HK-2 (cell line): Measurements from ENCODE around the gene MDP1.

Experiments used
- DNase-seq: peaks from one replicate; pipeline ENCODE4 v3.0.0-alpha.2; 2018; ENCODE audit not compliant: unreplicated experiment

MDP1 gene

DNA sequence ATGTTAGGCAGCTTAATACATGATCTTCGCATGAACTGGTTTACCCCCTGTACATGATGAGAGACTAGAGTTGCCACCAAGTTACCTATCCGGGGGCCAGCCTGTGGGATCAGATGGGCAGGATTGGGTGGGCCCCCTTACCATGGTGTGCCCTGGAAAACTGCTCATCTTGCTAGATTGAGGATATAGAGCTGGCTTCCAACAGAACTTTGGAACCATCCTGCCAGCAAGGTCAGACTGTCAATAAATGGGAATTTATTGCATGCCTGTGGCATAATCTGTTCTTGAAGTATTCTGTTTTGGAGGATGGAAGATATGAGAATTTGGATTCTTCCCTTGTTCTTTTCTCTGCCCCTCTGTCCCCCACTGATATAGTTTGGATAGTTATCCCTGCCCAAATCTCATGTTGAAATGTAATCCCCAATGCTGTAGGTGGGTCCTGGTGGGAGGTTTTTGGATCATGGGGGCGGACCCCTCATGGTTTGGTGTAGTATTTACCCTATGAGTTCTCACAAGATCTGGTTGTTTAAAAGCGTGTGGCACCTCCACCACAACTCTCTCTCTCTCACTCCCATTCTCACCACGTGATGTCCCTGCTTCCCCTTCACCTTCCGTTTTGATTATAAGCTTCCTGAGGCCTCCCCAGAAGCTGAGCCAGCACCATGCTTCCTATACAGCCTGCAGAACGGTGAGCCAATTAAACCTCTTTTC lies 16.9 kb downstream of the MDP1 start:
- DNase-seq: no peak

DNA sequence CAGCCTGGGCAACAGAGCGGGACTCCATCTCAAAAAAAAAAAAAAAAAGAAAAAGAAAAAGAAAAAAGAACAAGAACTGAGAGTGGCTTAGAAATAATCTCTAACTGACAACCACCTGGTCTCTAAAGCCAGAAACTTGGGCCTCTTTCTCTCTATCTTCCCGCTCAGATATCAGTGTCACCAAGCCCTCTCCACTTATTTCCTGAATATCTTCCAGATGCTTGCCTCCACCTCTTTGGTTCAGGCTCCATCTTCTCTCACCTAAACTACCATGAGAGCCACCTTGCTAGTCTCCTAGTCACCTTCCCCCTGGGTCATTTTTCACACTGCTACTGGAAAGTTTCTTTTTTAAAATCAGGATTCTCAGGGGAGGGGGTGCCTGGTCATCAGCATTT lies 18.8 kb downstream of the MDP1 start:
- DNase-seq: no peak

DNA sequence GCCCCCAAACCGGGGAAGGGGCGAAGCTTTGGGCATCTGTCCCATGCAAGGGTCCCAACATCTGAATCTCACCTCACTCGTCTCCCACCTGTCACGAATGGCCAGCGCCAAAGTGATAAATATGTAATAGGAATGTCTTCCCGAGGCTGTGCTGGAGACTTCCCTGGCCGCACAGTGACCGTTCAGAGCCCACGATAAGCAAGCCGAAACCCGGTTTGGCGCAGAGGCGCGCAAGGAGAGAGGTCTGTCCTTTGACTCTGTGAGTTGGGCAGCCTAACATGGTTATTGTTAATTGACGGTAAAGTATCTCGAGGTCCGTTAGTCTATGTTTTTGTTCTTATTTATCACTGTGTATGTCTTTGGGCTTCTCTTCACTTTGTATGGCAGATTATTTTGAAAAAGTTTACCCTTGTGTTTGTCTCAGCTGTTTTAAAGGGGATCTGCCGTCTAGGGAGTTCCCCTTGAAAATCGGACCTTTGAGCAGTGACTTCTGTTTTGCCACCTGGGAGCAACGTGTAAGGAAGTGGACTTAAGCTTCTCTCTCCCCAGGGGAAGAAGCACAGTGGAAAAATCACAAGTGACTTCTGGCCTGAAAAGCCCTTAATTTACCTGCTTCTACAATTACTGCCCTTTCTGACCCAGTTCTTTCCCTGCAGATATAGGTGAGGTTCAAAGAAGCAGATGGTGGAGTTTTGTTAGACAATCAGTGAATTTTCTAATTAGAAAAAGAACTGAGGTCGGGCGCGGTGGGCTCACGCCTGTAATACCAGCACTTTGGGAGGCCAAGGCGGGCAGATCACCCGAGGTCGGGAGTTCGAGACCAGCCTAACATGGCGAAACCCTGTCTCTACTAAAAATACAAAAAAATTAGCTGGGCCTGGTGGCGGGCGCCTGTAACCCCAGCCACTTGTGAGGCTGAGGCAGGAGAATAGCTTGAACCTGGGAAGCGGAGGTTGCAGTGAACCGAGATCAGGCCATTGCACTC lies 19.5 kb downstream of the MDP1 start:
- DNase-seq: no peak

DNA sequence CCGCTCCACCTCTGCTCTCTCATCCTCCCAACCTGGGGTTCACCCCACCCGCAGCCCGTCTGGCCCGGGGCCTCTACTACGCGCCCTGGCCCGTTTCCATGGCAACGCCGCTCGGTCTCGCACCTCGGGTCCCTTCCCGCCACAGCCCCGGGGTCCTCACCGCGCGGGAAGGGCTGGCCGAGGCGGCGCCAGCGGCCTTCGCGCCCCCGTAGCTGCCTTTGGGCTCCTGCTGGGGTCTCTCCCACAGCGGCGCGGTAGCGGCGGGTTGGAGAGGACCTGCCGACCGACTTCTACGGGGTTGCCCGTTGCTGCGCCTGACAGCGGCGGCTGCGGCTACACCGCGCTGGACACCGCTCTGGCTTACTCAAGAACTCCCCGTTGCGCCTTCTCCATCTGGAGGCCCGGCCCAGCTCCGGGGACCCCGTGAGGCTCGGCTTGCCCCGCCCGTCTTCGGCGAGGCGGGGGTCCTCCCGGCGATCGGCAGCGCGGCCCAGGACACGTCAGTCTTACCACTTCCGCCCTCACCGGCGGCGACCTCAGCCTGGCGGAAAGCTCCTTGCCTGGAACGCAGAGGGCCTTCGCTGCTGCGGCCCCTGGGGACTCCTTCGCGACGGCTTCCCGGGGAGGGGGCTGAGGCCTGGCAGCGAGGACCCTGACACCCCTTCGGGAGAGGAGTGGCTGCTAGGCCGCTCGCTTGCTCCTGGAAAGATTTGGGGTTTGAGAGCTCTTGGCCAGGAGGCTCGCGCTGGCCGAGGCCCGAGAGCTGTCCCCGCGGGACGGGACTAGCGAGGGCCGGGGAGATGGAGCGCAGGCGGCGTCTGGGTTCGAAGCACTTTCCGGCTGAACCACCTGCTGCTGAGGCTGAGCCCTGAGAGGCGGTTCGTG lies 20.4 kb downstream of the MDP1 start, which contains the start of gene TM9SF1:
TM9SF1 (minus strand) TSS at position 256 of the 885 bp plus-strand sequence. CDS start 422 bp downstream, outside the sequence.
- peak; percentile 85 for DNase-seq

DNA sequence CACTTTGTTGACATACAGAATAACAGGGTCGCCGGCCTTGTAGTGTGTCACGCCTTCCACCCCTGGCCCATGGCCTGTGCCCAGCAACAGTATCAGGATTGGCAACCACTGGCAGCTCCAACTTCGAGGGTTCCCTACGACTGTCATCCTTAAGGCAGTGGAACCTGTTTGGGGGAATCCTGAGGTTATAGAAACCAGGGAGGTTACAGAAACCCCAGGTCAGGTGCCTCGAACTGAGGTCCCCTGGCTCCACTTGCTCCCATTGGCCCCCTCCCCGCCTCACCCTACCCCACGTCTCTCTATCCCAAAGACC lies 21.0 kb downstream of the MDP1 start:
- no peak for DNase-seq

DNA sequence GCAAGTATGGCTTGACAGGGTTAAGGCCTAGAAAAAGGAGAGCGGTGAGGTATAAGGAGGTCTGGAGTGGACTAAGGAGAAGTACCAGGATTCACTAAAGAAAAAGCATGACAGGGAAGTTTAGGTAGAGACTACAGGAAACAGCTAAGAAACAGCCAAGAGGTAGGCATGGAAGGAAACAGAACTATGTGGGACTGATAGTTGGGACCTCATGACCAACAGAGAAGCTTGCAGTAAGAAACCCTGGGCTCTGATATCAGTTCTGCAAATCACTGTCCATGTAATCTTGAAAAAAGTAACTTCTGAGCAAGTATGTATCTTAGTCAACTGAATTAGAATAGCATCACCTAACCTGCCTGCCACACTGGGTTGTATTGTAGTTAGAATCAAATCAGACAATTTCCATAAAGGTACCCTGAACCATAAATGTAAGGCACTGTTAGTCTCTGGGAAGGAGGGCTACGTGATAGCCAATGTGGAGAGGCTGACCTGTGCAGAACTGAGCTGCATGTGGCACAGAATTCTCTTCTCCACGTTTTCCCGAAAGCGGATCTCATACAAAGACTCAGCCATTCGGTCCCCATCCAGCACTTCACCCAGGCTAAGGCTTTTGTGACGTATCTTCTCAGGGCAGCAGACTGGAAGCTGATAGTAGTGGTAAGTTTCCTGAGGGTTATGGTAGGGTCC lies 21.5 kb downstream of the MDP1 start:
- DNase-seq: no peak

DNA sequence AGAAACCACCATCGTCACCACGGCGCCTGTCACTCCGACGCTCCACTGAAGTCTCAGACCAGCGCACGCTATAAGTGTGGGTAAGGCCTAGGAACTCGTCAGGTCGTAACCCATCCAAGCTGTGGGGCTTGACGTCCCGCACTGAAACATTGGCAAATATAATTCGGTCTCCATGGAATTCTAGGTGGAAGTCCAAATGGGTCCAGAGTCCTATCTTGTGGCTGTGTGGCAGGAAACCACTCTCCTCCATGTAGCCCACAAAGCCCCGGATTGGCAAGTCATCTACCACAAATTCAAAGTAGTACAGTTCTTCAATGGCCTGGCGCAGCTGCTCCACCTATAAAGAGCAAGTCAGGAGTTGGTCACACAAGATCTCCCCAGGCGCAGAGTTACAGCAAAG lies 22.9 kb downstream of the MDP1 start:
- no peak for DNase-seq

DNA sequence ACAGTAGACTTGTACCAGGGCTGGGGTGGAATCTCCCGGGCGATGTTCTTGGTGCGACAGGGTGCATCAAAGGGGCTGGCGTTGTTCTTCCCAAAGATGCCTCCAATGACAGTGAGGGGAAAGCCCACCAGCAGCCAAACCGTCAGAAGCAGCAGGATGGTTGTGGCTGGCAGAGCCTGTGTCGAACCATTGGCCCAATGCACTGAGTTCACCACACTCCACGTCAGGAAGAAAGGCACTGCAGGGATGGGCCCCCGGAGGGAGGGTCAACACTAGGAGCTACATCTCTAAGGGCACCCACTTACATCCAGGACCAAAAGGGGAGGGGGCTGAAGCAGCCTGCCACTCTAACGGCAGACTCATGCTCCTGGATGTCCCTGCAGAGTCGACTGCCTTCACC lies 25.4 kb downstream of the MDP1 start:
- no peak for DNase-seq

DNA sequence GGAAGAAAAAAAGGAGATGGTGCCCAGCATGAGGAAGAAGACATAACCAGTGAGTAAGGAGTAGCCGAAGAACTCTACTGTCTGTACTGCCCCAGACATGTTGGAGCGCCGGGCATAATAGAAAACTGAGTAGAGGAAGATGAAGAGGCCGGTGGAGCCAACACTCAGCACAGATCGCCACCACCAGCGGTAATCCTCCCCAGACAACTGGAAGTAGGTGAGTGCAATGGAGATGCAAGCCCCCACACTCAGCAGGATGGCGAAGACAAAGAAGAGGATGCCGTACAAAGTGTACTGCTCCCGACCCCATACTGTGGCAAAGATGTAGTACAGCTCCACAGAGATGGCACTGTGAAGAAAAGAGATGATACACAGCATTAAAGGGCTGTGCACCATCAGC lies 26.4 kb downstream of the MDP1 start:
- no peak for DNase-seq

DNA sequence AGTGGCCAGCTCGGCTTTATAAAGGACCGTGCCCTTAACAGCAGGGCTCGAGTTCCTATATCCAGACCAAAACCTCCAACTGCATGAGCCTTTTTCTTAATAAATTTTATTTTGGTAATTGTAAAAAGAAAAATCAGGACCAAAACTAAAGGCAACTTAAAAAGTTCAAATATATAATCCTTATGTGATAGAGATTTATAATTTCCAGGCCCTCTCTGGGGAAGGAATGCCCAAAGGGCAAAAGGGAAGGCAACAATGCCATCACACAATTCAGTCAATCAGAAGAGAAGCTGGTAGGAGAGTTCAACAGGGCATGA lies 26.8 kb downstream of the MDP1 start:
- no peak for DNase-seq

DNA sequence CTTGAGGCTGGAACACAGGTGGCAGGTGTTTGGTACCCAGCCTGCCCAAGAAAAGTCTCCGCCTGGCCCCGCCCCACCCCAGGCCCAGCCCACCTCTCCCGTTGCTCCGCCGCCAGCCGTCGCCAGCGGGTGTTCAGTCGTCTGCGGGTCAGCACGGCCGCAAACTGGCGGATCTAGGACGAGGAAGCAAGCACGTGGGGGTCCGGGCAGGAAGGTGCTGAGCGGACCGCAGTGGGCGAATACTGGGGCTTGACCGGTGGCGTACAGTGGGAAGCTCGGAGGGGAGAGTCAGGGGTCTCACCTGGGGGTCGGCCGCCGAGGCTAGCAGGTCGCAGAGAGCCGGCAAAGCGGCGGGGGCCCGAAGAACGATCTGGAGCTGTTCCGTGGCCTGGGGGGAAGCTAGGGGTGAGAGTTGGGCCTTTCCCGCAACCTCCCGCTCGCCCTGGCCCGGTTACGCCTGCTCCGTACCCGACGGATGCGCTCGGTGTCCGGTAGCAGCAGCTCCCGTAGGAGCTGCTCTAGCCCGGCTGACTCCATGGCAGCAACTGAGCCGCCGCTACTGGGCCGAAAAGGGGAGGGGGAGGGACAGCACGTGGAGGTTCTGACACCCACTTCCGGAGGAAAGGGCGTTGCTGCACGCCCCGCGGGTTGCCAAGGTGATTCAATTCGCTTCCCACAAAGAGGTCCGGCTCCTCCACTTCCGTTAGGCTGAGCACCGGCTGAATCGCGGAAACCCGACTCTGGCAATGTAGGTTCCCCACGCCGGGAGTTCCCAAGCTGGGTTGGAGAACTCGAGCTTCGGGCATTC lies 27.4 kb downstream of the MDP1 start, which contains the start of gene IPO4:
IPO4 (minus strand) TSS at position 566 of the 808 bp plus-strand sequence; CDS start at position 537, 29 bp downstream.
- DNase-seq: peak; percentile 96

DNA sequence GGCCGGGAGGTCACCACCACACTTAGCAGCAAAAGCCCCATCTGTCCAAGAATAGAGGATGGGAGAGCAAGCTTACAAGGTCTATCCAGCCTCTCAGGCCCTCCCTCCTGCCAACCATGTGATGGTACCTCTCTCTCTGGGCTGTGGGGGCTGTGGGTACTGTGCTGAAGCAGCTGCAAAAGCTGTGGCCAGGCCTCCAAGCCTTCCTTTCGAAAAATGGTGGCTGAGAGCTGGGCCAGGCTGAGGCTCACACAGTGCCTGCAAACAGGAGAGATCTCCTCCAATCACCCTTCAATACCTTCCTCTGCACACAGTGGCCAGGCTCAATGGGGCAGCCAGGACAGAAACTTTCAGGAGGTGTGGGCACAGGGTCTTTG lies 28.3 kb downstream of the MDP1 start:
- no peak for DNase-seq

DNA sequence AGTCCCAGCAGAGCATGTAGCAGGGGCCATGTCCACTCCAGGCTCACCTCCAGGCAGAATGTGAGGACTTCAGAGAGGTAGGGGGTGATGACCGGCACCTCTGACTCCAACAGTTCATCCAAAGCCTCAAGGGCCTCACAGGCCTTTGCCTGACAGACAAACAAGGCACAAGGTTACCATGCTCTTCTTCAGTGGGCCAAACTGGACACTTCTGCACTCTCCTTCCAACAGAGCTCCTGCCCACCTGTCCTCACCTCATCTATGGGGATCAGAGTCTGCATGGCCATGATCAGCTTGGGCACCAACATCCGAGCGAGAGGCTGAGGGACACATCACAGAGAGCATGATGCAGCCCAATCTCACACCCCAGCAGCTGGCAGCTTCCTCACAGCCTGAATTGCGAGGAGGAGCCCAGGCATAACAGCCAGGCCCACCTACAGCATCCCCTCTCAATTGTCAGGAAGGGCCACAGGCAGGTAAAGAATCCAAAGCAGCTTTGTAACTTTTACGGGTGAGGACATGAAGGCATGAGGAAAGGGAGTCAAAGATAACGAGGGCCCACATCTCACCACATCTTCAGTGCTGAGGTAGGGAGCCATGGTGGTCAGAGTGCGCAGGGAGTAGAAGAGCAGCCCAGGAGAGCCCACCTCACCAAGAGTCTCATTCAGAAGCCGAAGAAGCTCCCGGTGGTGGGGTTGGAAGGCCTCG lies 28.9 kb downstream of the MDP1 start:
- DNase-seq: no peak

DNA sequence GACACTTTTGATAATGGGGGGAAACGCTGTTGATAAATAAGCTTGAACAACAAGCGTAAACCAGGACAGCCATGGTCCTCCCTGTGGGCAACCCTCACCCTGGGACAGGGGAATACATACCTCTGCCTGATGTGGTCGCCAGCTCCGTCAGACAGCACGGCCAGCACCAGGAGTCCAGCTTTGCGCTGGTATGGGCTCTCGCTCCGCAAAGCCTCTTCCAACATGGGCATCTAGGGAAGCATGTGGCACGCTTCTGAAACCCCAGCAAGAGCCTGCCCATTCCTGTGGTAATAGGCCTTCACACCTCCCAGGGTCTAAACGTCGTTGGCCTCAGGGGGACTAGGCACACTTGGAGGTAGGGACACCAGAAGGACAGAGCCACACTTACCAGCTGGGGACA lies 30.1 kb downstream of the MDP1 start:
- DNase-seq: no peak

DNA sequence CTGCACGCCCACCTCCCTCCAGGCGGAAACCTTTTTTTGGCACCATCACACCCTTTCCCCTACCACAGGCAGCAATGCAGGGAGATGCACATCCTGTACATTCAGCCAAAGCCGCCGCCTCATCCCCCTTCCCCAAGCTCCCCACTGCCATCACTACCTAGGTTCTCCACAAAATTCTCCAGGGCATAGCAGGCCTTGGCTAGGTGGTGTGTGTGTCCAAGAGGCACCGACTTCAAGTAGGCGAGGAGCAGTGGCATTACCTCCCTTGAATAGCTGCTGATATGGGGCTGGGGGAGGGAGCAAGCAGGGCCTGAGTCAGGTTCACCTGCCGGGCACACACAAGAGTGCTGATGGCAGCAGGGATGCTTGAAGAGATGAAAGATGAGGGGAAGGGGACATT lies 30.8 kb downstream of the MDP1 start:
- DNase-seq: no peak

DNA sequence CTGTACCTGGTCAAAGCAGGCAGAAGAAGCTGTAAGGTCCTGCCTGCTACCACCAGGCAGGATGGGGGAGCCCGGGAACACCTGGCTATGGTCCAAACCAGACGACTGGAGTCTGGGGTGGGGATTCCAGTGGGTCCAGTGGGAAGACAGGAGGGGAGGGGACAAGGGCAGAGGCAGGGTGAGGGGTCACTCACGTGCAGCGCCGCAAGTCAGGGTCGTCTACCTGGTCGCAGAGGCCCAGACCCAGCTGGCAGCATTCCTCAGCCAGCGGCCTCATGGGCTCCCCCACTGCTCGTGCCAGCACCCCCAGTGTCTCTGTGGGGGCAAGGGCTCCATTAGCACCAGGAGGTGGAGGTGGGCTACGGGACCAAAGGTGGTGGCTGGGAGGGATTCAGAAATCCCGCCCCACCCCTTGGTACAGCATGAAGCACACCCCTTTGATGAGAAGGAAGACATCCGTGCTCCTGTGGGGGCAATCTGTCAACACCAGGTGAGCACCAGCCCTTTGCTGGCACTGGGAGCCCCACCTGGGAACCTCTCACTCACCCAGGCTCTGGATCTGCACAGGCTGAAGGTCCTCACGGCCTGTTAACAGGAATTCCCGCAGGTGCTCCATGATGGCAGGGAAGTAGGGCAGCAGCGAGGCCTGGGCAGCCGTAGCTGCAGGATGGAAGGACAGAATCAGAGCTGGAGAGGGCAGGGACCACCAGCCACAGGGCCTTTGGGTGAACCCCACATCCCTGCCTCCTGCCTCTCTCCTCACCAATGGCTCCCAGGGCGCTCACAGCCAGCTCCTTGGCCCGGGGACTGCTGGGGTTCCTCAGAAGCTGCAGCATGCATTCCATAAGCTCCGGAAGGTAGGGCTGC lies 31.5 kb downstream of the MDP1 start:
- no peak for DNase-seq

DNA sequence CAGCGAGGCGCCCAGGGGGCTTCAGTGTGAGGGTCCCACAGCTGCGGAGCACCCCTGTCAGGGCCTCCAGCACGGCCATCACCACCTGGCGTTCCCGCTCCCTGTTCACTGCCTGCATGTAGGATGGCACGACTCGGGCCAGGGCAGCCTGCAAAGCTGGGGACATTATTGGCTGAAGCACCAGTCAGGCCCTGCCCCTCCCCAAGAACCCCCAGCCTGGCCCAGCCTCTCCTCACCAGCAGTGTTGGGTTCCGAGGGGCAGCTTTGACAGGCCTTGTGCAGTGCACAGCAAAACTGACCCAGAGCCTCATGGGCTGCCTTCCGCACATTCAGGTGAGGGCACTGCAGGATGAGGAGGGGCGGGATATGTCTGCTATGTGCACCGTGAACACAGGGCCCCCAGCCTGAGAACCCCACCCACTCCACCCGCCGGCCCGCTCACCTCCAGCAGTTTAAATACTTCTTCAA lies 32.8 kb downstream of the MDP1 start:
- DNase-seq: no peak

DNA sequence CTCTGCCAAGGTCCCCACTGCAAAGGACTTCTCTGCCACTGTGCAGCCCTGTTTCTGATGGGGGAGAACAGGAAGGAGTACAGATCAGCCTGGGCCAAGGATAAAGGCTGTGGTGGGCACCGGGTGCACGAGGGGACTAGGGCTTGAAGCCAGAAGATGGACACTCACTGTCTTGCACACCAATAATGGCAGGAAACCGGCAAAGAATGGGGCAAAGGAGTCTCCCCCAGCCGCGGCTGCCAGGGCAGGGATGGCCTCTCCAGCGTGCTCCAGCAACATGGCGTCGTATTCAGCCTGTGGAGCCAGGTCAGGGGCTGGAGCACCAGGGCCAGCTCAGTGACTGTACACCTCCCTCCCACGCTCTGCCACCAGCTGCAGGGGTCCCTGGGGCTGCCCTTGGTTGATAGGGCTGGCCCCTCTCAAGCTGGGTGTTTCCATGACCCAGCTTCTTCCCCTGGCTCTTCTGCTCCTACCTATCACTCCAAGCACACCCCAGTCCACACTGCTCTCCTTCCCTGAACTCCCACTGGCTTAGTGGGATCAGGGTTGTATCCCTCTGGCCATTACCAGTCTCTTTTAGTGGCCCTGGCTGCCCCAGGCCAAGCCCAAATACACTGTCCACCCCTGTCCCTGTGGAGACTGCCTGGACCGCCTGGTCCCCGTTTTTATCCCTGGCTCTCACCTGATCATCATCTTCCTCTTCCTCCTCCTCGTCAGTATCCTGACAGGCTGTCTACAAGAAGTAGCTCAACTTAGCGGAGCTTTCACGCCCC lies 33.6 kb downstream of the MDP1 start:
- DNase-seq: no peak
